GM21447 (cell line): Measurements from ENCODE around the gene ZDHHC5.

ENCODE experiments used
- ATAC-seq: cut with Tn5 transposase; IDR thresholded peaks from one replicate; pipeline ENCODE4 v1.9.1; 2021; ENCODE audit not compliant: unreplicated experiment

The ZDHHC5 gene

DNA sequence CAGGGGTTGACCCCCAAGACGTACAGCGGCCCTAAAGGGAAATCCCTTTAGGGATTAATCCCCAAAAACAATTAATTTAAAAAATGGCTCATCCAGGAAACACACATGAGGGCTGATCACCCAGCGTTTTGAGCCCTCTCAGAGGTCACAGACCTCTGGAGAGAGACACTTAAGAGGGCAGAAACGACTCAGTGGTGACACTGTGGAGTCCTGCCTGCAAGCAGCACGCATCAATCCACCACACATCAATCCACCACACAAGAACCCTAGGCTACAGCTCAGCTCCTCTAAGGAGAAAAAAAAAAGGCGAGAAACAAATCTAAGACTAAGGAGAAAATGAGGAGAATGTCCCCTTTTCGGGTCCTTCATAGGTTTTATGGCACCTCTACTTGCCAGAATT is 60.9 kb downstream of the ZDHHC5 start:
- no peak for ATAC-seq

DNA sequence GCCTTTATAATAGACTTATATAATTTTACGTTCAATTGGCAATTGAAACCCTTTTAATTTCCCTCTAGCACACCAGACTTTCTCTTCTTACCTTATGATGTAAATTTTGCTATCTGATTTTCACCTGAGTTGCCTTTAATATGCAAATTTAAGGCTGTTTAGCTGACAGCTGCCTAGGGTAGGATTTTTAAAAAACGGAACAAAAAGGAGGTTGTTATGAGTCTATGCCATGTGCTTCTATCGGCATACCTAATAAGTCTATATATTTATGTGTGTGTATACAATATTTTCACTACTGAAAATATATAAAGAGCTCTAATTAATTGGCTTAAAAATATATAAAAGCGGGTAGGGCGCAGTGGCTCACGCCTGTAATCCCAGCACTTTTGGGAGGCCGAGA is 61.6 kb downstream of the ZDHHC5 start:
- ATAC-seq = no peak

DNA sequence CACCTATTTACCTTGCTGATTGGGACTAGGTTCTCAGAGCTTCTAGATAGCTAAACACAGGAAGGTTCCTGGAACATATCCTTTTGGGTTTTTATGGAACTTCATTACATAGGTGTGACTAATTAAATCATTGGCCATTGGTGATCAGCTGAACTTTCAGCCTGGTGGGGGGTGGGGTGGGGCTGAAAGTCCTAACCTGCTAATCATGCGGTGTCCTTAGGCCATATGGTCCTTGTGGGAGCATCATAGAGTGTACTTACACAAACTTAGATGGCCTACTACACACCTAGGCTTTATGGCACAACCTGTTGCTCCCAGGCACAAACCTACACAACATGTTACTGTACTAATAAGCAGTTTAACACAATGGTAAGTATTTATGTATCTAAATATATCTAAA is 64.7 kb downstream of the ZDHHC5 start:
- no peak for ATAC-seq

DNA sequence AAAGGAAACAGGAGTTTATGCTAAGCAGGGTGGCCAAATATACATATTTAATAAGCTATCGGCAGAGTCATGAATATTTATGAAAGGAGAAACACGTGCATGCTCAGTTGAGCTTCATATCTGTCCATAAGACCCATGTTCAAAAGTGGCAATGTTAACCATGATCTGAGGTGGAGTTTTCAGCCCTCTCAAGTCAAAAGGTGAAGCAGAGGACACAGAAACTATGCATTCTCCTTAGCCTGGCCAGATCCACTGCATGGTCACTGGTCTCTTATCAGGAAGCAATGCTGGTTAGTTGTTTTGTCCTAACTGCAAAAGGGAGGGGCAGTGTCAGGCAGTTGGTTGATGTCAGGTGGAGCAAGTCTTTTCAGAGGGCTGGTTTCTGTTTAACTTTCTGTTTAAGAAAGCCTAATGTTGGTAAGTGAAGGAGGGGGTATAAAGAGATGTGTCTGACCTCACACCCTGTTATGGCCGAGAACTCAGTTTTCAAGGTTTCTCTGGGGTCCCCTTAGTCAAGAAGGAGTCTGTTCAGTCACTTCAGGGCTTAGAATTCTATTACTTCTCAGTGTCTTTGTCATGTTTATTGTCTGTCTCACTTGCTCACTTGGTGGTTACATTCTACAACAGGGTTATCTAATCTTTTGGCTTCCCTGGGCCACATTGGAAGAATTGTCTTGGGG is 67.8 kb downstream of the ZDHHC5 start:
- no peak for ATAC-seq

DNA sequence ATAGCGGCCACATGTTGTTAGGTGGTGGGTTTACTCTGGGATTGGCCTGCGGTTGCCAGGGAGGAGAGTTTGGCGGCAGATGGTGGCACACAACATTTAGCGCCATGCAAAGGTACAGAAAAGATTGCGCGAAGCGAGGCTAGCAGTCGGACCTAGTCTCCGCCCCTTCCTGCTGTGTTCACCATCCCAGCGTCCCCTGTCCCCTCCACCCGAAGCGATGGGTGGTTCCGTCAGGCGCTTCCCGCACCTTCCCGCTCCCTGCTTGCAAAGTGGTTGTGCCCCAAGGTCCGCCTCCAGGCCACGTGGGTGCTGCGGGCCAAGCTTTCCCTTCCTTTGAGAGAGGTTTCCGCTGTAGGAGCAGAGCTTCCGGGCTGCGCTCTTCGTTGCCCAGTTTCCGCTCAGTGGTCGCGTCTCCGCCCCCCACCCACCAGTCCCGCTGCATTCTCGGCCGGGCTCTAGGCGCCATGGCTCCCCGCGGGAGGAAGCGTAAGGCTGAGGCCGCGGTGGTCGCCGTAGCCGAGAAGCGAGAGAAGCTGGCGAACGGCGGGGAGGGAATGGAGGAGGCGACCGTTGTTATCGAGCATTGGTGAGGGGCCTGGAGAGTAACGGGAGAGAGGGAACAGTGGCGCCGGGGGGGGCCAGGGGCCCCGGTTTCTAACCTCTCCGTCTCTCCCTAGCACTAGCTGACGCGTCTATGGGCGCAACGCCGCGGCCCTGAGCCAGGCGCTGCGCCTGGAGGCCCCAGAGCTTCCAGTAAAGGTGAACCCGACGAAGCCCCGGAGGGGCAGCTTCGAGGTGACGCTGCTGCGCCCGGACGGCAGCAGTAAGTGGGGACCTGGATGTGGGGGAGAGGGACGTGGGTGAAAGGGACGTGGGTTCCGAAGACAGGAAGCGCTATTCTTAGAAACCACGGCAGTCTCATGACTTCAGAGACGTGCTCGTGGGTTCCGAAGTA is 73.5 kb downstream of the ZDHHC5 start, which contains the start of gene SELENOH:
Gene SELENOH (plus strand): TSS at position 360 of the 955 bp plus-strand sequence. CDS start 105 bp downstream, at position 465.
- peak; percentile 89 for ATAC-seq

DNA sequence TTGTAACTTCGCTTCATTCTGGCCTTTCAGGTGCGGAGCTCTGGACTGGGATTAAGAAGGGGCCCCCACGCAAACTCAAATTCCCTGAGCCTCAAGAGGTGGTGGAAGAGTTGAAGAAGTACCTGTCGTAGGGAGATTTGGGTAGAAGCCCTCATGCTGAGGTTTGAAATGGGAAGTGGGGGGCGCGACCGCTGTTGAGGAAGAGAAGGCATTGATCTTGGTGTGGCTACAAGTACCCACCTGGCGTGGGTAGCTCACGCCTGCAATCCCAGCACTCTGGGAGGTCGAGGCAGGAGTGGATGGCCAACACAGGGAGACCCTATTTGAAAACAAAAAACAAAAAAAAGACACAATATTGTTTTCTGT is 74.2 kb downstream of the ZDHHC5 start:
- no peak for ATAC-seq

DNA sequence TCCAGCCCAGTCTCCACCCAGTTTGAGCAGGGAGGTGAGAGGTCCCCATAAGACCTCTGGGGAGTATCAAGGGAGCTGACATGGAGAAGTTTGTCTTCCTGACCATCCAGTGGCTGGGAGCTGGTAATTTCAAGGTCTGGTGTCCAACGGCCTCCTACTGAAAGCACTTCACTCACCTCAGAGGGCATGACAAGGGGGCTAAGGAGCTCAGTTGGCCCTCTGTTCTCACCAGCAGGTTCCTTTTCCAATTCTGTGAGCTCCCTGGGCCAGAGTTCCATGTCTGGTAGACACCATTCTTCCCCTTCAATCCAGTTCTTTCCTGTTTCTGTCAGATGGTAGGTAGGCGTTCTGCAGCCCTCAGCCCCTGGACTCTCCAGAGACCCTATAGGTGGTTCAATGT is 76.4 kb downstream of the ZDHHC5 start:
- ATAC-seq = no peak

DNA sequence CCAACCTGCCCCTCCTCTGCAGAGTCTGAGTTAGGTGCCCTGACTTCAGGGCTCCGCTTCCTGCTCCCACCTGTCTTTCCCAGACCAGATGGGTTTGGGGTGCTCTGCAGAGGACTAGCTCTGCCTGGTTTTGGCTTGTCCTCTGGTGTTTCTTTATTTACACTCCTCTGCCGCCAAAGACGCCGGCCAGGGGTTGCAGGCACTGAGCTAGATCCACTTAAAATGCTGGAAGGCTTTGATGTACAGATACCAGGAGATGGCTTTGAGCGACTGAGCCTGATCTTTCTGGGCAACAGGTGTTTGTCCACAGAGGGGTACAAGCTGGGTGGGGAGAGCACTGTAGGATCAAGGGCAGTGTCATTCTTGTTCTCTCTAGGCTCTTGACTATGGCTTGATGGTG is 77.3 kb downstream of the ZDHHC5 start:
- no peak for ATAC-seq

DNA sequence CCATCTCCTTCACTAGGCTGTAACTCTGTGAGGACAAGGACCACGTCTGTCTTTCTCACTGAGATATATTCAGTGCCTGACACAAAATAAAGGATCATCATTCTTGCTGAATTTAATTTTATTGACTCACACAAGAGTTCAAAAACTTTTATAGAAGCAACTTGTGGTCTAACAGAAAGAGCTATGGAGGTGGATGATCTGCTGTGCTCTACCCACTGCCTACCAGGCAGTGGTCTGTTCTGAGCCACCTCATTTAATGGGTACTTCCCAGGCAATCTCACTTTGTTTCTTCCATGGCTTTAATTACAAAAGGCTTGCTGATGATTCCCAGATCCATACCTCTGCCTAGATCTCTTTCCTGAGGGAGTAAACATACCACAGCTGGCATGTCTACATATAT is 79.0 kb downstream of the ZDHHC5 start:
- ATAC-seq = no peak
